NCI-H345 treated with DMSO at 0.1 percent for 48 hours (cell line): ENCODE data around the gene KIF7.
"Not testable (repeated sequence)": the region's sequence is repeated elsewhere in the genome, so short reads cannot be mapped to it uniquely, and the experiment has no call there.

Experiments
- DNase-seq: peaks from one replicate; lab custom pipeline; 2025; ENCODE audit not compliant: unreplicated experiment; lab: John Stamatoyannopoulos, UW

Gene KIF7

DNA sequence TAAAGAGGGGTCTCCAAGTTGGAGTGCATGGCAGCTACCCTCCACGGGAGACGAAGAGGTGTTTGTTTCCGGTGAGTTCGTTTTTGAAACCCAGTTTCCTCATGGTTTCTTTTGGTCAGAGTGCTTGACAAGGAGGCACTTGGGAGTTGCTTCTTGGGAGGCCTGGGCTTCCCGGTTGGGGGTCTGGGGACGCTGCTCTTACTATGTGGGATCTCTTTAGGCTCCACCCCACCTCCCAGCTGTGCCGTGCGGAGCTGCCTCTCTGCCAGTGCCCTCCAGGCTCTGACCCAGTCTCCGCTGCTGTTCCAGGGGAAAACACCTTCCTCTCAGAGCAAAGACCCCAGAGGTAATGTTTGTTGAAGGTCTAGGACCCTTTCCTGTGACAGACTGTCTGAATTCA, 29.6 kb downstream of the KIF7 start:
- DNase-seq, result no peak

DNA sequence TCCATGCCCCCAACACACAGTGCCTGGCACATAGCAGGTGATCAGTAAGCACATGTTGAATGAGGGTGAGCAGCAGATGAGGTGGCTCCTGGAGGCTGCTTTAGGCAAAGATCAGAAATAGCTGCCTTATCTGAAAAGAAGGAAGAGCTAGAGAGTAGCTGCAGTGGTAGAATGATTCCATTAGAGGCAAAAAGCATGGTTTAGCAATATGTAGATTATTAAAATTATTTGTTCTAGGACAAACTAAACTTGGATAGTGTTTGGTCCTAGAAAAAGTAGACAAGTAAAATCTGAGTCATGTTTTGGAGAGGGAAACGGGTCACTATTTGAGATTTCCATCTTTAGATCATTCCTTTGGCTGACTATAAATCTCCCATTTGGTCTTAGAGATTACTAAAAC, 32.1 kb downstream of the KIF7 start:
- DNase-seq, result no peak

DNA sequence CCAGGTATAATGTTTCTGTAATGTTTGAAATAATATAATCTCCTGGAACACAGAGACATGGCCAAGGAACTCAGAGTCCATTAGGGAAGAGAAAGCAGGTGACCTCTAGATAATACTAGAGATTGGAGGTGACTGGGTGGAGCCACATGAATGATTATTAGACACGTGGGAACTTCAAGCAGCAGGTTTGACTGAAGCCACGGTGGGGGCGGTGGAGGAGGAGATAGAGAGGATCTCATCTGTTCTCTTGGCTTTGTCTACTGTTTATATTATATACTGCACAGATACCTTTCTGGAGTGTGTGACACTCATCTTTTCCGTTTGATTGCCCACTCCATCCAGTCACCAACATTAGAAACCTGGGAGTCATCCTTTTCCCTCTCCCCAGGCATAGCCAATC, 33.7 kb downstream of the KIF7 start:
- no peak for DNase-seq

DNA sequence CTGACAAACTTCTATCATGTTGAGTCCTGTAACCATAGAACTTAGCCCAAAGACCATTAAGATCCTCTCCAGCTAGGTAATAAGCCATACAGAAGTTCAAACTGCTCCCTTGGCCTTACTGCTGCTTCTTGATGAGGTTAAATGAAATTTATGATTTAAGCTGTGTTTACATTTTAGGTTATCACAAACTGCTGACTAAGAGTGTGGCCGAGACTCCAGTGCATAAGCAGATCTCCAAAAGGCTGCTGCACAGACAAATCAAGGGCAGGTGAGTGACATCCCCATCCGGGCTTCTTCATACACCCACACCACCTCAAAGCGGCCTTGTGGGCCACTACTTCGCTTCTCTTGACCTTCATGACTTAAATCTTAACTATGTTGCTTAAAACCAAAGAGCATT, 39.0 kb downstream of the KIF7 start:
- no peak for DNase-seq

DNA sequence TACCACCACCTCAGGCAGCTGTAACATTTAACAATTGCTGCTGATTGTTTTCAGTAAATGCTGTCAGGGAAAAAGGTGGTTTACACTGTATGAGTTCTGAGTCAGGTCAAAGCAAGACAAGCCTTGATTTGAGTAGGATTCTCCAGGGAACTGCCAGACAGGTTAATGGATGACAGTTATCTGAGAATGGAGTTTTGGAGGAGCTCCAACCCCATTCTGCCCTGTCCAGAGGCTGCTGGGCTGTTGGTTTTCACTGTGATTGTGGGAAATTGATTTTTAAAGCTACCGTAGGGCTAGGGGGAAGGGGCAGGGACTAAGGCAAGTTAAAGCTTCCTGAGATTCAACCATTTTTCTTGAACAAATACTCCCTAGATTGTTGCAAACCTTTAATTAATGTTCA, 40.1 kb downstream of the KIF7 start:
- DNase-seq, result no peak

DNA sequence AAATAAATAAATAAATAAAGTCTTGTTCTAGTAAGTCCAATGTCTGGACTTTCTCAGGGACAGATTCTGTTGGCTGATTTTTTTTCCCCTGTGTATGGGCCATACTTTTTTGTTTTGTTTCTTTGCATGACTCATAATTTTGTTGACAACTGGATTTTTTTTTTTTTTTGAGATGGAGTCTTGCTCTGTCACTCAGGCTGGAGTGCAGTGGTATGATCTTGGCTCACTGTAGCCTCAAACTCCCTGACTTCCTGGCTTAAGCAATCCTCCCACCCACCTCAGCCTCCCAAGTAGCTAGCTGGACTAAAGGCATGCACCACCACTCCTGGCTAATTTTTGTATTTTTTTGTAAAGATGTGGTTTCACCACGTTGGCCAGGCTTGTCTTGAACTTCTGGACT, 41.1 kb downstream of the KIF7 start:
- no peak for DNase-seq

DNA sequence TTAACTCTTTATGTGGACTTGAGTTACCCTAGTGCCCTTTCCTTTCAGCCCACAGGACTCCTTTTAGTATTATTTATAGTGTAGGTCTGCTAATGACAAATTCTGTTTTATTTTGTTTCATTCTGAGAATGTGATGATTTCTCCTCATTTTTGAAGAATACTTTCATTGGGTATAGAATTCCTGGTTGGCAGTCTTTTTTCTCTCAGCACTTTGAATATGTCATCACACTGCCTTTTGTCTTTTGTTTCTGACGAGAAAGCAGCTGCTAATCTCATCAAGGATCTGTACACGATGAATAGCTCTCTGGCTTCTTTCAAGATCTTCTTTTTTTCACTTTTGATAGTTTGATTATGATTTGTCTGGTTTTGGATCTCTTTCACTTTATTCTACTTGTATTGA, 42.2 kb downstream of the KIF7 start:
- no peak for DNase-seq

DNA sequence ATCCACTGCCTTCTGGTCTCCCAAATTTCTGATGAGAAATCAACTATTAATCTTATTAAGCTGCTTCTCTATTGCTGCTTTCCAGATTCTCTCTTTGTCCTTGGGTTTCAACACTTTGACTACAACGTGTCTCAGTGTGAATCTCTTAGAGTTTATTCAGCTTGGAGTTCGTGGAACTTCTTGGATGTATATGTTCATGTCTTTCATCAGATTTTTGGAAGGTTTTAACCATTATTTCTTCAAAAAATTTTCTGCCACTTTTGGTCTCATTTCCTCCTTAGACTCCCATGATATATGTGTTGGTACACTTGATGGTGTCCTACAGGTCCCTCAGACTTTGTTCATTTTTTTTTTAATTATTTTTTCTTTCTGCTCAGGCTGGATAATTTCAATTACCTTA, 44.0 kb downstream of the KIF7 start:
- DNase-seq, result no peak

DNA sequence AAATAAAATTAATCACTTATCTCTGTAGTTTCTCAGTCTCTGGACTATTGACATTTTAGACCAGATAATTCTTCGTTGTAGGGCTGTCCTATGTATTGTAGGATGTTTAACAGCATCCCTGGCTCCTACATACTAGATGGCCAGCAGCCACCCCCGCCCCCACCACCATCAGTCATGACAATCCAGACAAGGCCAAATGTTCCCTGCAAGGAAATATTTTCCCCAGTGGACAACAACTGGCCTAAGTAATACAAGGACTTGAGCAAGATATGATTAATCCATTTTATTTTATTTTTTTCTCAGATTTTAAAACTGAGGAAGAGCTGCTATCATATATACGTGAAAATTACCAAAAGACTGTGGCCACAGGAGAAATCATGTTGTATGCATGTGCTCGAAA, 56.2 kb downstream of the KIF7 start:
- no peak for DNase-seq

DNA sequence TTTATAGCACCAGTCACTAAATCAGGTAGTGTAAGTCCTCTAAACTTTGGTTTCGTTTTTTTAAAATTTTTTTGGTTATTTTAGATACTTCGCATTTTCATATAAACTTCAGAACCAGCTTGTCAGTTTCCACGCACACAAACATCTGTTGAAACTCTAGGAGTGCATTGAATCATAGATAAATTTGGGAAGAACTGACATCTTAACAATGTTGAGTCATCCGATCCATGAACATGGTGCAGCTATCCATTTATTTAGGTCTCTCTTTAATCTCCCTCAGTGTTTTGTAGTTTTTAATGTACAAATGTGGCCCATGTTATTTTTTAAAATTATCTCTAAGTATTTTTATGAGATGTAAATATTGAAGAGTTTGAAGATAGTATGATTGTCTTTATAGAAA, 62.2 kb downstream of the KIF7 start:
- DNase-seq, result no peak

DNA sequence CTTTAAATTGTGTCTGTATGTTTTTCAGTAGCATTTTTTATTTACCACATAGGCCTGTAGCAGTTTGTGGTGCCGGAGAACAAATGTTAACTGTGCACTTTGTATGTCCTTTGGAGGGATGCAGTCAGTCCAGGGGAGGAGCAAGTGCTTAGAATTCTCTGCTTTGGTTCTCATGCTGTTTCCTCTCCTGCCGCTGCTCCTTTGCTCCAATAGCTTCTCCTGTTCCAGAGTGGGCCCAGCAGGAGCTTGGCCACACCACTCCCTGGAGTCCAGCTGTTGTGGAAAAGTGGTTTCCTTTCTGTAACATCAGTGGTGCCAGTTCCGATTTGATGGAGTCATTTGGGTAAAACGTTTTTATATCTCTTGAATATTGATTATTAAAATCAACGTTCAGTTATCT, 63.4 kb downstream of the KIF7 start:
- no peak for DNase-seq

DNA sequence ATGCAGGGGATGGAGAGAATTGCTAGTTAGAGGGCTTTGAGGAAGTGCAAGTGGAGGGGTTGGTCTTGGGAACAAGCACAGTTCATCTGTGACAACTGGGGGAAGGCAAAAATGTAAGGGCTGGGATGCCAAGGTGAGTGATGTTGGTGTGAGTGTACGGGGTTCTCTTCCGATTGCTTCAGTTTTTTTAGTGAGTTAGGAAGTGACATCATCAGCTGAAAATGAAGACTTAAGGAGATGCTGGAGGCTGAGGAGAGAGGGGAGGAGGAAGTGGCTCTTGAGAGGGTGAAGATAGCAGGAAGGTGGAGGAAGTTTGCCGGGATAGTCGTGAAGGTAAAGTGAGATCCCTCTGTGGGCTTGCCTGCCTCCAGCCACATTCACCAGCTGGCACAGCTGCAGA, 67.3 kb downstream of the KIF7 start:
- no peak for DNase-seq

DNA sequence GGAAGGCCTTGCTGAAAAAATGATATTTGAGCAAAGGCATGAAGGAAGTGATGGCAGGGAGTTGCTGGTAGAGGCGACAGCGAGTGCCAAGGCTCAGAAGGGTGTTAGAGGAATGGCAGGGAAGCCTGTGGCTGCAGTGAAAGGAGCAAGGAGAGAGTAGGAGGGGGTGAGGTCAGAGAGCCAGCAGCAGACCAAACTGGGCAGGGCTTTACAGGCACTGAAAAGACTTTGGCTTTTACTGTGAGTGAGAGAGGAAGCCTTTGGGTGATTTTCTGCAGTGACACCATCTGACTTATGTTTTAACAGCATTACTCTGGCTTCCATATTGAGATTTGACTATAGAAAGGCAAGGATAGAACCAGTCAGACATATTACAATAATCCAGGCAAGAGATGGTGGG, 68.6 kb downstream of the KIF7 start:
- no peak for DNase-seq

DNA sequence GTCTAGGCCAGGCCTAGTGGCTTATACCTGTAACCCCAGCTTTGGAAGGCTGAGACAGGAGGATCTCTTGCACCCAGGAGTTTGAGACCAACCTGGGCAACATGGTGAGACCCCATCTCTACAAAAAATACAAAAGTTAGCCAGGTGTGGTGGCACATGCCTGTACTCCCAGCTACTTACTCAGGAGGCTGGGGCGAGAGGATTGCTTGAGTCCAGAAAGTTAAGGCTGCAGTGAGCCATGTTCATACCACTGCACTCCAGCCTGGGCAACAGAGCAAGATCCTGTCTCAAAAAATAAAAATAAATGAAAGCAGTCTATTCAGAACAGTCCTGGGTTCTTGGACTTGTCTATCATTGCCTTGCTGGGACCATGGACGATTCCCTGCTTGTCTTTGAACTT, 74.5 kb downstream of the KIF7 start:
- DNase-seq, result not testable (repeated sequence)

DNA sequence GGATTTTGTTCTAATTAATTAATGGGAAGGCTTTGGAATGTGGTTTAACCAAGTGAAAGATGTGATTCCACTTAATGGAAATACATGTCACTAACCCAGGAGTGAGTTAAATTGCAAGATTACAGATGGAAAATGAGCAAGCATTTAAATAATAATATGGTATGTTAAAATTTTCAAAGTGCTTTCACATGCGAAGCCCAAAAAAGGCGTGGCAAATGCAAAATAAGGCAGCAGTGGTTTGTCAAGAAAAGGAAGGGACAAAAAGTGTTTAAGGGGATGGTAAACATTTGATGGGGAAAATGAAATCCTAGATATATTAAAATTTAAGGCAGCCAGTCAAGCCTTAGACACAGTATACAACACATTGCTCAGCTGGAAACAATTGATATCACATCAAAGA, 77.1 kb downstream of the KIF7 start:
- DNase-seq, result no peak
